ENCODE results near the gene SECISBP2.
A peak's percentile ranks its signal among the peaks of the same experiment; 100 is the strongest.

SECISBP2 gene

DNA sequence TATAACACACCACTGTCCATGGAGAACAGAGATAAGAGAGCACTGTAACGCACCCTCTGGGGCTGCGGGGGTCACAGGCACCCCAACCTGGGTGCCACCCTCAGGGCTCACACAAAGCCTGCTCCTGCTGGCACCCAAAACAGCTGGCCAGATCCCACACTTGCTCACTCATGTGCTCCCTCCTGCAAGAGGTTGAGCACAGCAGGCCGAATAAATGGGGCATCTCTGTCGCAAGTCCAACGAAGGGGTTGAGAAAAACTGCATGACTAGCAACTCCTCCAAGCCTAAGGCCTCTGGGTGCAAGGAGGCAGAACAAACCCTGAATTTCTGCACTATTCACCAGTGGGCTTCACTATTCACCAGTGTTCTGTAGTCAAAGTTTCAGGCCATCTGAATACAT, 80.3 kb downstream of the SECISBP2 start:
- Mint-ChIP-seq H3K36me3 (ENCODE audit: low read depth) (peaks cover 76% of the 10 kb centered on the region), H3K4me1 (peaks cover 26% of the 10 kb centered on the region), H3K9me3 (no peaks in the 10 kb centered on the region), H3K4me3 (no peak overlapping the region), H3K27me3 (no peaks in the 10 kb centered on the region), H3K27ac (peak overlapping the region; percentile 89)
- no peak for DNase-seq
- ATAC-seq: no peak

DNA sequence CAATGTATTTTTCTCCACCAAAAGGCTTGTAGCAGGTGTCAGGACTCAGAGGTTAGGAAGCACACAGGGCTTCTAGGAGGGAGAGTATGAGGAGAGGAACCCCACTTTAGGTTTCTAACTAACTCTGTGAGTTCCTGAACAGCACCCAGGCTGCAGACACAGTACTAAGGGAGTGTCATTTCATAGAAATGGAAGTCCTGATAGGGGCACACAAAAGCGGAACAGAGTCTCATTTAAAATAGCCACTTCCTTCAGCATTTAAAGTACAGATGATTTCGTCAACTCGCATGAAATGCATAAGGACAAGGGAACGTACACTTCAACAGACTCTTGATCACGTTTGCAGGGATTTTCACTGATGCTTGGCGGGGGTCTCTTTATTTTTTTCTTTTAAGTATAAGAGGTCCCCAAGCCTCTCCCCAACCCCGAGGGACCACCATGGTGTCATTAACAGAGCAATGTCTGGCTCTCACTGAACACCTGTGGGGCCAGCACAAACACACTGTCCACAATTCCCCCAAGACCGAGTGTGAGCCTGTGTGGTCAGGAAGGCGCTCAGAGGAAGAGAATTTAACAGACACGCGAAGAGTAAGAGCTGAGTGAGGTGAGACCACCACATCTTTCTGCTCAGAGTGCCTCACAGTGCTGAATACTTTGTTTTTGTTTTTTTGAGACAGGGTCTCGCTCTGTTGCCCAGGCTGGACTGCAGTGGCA, 82.3 kb downstream of the SECISBP2 start:
- Mint-ChIP-seq H3K4me1 (peaks cover 36% of the 10 kb centered on the region), H3K9me3 (no peaks in the 10 kb centered on the region), H3K27me3 (no peaks in the 10 kb centered on the region), H3K27ac (peak overlapping the region; percentile 89), H3K4me3 (no peak overlapping the region), H3K36me3 (ENCODE audit: low read depth) (peaks cover 70% of the 10 kb centered on the region)
- DNase-seq (no peak), ATAC-seq (no peak)

GRCh38 chr9:89402695-89403427, 84.6 kb downstream of the SECISBP2 start:
- H3K27me3 Mint-ChIP-seq: no peaks in the 10 kb centered on the region
- peak overlapping the region; percentile 39 for H3K27ac Mint-ChIP-seq
- H3K4me3 Mint-ChIP-seq: no peak overlapping the region
- peaks cover 58% of the 10 kb centered on the region for H3K4me1 Mint-ChIP-seq
- peaks cover 71% of the 10 kb centered on the region for H3K36me3 Mint-ChIP-seq (ENCODE audit: low read depth)
- ATAC-seq (no peak), DNase-seq (no peak)
- peaks cover 4% of the 10 kb centered on the region for H3K9me3 Mint-ChIP-seq

DNA sequence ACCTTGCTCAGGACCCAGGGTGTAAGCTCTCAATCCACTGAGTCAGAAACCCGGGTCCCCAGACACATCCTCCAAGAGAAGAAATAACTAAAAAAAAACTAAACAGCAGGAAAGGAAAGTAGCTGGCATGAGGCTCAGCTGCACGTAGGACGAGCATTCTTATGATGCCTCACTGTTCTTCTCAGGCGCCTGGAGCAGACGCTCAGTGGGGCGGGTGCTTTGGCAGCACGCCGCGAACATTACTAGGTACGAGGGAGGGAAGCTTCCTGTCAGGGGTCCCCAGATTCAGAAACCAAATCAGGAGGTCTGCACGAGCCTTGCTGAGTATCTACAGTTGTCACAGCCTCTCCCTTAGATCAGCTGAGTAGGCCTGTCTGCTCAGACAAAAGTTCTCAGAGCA, 85.8 kb downstream of the SECISBP2 start:
- Mint-ChIP-seq H3K9me3 (peaks cover 4% of the 10 kb centered on the region), H3K4me1 (peaks cover 69% of the 10 kb centered on the region), H3K4me3 (no peak overlapping the region), H3K36me3 (ENCODE audit: low read depth) (peaks cover 75% of the 10 kb centered on the region), H3K27ac (peak overlapping the region; percentile 82), H3K27me3 (no peaks in the 10 kb centered on the region)
- no peak for DNase-seq
- no peak for ATAC-seq

- DNase-seq: no peak
- Mint-ChIP-seq H3K36me3 (ENCODE audit: low read depth) (peaks cover 70% of the 10 kb centered on the region), H3K4me1 (peaks cover 74% of the 10 kb centered on the region), H3K9me3 (peaks cover 4% of the 10 kb centered on the region), H3K27ac (peak overlapping the region; percentile 82), H3K27me3 (no peaks in the 10 kb centered on the region), H3K4me3 (peak overlapping the region; percentile 21)
- no peak for ATAC-seq
Observed at GRCh38 chr9:89405826-89406225, 87.5 kb downstream of the SECISBP2 start.

- no peaks in the 10 kb centered on the region for H3K27me3 Mint-ChIP-seq
- H3K27ac Mint-ChIP-seq: peak overlapping the region; percentile 82
- peaks cover 4% of the 10 kb centered on the region for H3K9me3 Mint-ChIP-seq
- ATAC-seq: no peak
- DNase-seq: no peak
- H3K36me3 Mint-ChIP-seq (ENCODE audit: low read depth): peaks cover 68% of the 10 kb centered on the region
- H3K4me3 Mint-ChIP-seq: no peak overlapping the region
- H3K4me1 Mint-ChIP-seq: peaks cover 75% of the 10 kb centered on the region
Observed at GRCh38 chr9:89407070-89407469, 88.8 kb downstream of the SECISBP2 start.

GRCh38 chr9:89408628-89409101, 90.4 kb downstream of the SECISBP2 start:
- Mint-ChIP-seq H3K4me1 (peaks cover 89% of the 10 kb centered on the region), H3K4me3 (peak overlapping the region; percentile 66), H3K27ac (peak overlapping the region; percentile 97), H3K36me3 (ENCODE audit: low read depth) (peaks cover 72% of the 10 kb centered on the region), H3K9me3 (peaks cover 4% of the 10 kb centered on the region), H3K27me3 (no peaks in the 10 kb centered on the region)
- peak; percentile 61 for DNase-seq
- ATAC-seq: peak; percentile 34

All from activated naive CD8-positive, alpha-beta T cell treated with anti-CD3 and anti-CD28 coated beads, Interleukin-2, amount 50 U/mL, for 24 hours (primary cell).